ENCODE measurements around the gene BTBD7.

GRCh38 chr14:93220509-93220908 lies 112.3 kb downstream of the BTBD7 start:
- TF ChIP-seq, protein P1, sequence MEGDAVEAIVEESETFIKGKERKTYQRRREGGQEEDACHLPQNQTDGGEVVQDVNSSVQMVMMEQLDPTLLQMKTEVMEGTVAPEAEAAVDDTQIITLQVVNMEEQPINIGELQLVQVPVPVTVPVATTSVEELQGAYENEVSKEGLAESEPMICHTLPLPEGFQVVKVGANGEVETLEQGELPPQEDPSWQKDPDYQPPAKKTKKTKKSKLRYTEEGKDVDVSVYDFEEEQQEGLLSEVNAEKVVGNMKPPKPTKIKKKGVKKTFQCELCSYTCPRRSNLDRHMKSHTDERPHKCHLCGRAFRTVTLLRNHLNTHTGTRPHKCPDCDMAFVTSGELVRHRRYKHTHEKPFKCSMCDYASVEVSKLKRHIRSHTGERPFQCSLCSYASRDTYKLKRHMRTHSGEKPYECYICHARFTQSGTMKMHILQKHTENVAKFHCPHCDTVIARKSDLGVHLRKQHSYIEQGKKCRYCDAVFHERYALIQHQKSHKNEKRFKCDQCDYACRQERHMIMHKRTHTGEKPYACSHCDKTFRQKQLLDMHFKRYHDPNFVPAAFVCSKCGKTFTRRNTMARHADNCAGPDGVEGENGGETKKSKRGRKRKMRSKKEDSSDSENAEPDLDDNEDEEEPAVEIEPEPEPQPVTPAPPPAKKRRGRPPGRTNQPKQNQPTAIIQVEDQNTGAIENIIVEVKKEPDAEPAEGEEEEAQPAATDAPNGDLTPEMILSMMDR (IDR thresholded peaks at IDR 0.05 in 2 of 3, conservative IDR thresholded peaks at IDR 0.05 in 1 of 3; ENCODE audit: borderline replicate concordance in 1 of 3, insufficient read depth in 1 of 3, low read depth in 2 of 3, low read length in 2 of 3), result no peak
- no peak for TF ChIP-seq EZH2 (IDR thresholded peaks at IDR 0.05)
- TF ChIP-seq, protein P2, sequence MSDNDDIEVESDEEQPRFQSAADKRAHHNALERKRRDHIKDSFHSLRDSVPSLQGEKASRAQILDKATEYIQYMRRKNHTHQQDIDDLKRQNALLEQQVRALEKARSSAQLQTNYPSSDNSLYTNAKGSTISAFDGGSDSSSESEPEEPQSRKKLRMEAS (IDR thresholded peaks at IDR 0.05), result no peak
- no peak for TF ChIP-seq POLR2A (IDR thresholded peaks at IDR 0.05; ENCODE audit: borderline replicate concordance, extremely low read depth, insufficient read depth, insufficient read length)
- no peak for TF ChIP-seq ZFX (IDR thresholded peaks at IDR 0.05)
